22Rv1 (cell line): Measurements from ENCODE around the gene PDGFC.

Experiments
- CTCF ChIP-seq: fragments of 450-650 bp; IDR thresholded peaks from 2 replicates; pipeline ENCODE4 v1.5.1; 2017; ENCODE audit warnings: mild to moderate bottlenecking
- ZFX ChIP-seq: fragments of 450-650 bp; IDR thresholded peaks from 2 replicates; pipeline ENCODE4 v1.6.1; 2017; ENCODE audit warnings: antibody characterized with exemption, borderline replicate concordance

- TF ChIP-seq CTCF (no peak), ZFX (no peak)
Observed at GRCh38 chr4:156929386-156930105, 42.1 kb downstream of the PDGFC start.
